GM21825 (cell line): ENCODE measurements around the gene FAM184B.

ENCODE experiments used
- ATAC-seq: cut with Tn5 transposase; IDR thresholded peaks from one replicate; pipeline ENCODE4 v1.9.1; 2021; ENCODE audit warnings: mild to moderate bottlenecking, moderate library complexity; ENCODE audit not compliant: unreplicated experiment

The FAM184B gene

GRCh38 chr4:17778431-17778830 is 3.0 kb downstream of the FAM184B start:
- no peak for ATAC-seq

GRCh38 chr4:17773135-17773698 is 8.2 kb downstream of the FAM184B start:
- ATAC-seq, result no peak

- no peak for ATAC-seq
Measured at GRCh38 chr4:17771284-17771908, 10.0 kb downstream of the FAM184B start.

GRCh38 chr4:17770845-17771244 is 10.6 kb downstream of the FAM184B start:
- ATAC-seq, result no peak

GRCh38 chr4:17769406-17770174 is 11.8 kb downstream of the FAM184B start:
- ATAC-seq, result no peak

GRCh38 chr4:17766826-17767458 is 14.5 kb downstream of the FAM184B start:
- ATAC-seq, result no peak

GRCh38 chr4:17765514-17766286 is 15.7 kb downstream of the FAM184B start:
- no peak for ATAC-seq

- ATAC-seq, result no peak
Measured at GRCh38 chr4:17763931-17764330, 17.5 kb downstream of the FAM184B start.

GRCh38 chr4:17763416-17763815 is 18.0 kb downstream of the FAM184B start:
- ATAC-seq, result no peak

GRCh38 chr4:17762726-17763125 is 18.7 kb downstream of the FAM184B start:
- ATAC-seq, result no peak

- no peak for ATAC-seq
Measured at GRCh38 chr4:17761062-17761461, 20.4 kb downstream of the FAM184B start.

- ATAC-seq, result no peak
Measured at GRCh38 chr4:17760626-17761025, 20.8 kb downstream of the FAM184B start.

GRCh38 chr4:17758485-17758884 is 22.9 kb downstream of the FAM184B start:
- ATAC-seq, result no peak

- no peak for ATAC-seq
Measured at GRCh38 chr4:17757621-17758020, 23.8 kb downstream of the FAM184B start.

- no peak for ATAC-seq
Measured at GRCh38 chr4:17753646-17754045, 27.8 kb downstream of the FAM184B start.

- no peak for ATAC-seq
Measured at GRCh38 chr4:17740702-17741101, 40.7 kb downstream of the FAM184B start.

- ATAC-seq, result no peak
Measured at GRCh38 chr4:17736484-17736883, 44.9 kb downstream of the FAM184B start.

- ATAC-seq, result no peak
Measured at GRCh38 chr4:17726911-17727310, 54.5 kb downstream of the FAM184B start.

- no peak for ATAC-seq
Measured at GRCh38 chr4:17723648-17724047, 57.8 kb downstream of the FAM184B start.

- no peak for ATAC-seq
Measured at GRCh38 chr4:17722356-17722700, 59.1 kb downstream of the FAM184B start.
